ENCODE data around the gene RRM2.

Gene RRM2

DNA sequence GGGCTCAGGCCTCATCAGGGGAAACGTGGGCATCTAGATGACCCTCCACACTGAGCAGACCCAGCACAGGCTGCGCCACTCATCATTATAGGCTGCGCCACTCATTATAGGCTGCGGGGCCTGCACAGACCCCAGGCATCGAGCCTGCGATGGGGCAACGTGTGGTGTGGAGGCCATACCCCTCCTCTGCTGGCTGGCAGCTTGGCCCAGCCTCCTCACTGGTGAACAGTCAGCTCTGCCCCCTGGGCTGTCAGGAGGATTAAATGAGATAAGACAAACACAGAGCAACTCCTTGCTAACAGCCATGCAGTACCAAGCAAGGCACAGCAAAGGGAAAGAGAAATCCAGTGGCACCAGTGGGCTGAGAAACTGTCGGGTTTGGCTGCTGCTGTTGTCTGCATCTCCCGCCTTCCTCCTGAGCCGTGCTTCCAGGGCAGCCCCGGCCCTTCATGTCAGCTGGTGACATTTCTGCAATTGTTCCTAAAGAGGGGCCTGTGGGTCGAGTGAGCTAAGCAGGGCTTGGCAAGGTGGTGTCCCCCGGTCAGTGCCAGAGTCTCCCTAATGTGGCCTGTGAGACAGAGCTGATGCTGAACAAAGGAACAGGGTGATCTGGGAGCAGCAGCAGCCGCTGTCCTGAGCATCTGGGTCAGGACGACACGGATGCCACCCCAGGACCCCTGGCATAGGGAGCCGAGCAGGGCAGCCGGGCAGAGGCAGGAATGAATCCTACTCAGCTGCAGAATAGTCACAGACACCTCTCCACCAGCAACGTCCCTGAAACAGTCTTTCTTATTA is 48.7 kb downstream of the RRM2 start:
- no peak for DNase-seq (ENCODE audit: low read depth in 2 of 2)

DNA sequence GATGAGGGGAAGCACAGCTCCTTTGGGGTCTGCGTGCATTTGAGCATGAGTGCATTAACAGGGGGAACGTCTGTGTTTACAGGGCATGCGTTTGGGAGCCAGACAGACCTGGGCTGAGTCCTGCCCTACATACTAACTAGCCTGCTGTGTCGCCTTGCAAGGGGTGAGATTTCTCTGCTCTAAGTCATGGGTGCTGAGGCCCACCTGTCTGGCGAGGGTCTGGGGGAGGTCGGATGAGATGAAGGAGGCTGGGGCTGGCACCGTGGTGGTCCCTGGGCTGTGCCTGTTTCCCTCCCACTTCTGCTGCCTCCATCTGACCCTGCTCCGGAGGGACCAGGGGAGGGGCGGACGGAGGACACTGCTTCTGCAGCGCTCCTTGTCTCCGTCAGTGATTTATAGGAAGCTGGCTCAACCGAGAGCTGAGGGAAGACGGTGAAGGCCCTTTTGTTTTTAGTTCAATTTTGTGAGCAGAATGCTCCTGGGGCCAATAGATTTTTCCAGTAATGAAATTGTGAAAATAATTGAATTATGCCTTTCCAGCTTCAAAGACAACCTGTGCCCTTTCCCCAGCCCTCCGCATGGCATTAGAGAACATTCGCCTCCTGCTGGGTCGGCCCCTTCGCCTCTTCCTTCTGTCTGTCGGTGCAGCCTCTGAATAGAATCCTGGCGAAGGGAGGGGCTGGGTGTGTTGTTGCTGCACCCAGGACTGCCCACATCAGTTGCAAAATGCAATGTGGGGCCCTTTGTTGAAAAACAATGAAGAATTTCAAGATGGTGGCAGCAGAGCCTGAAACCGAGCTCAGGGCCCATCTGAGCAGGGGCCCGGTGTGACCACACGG is 49.7 kb downstream of the RRM2 start:
- DNase-seq (ENCODE audit: low read depth in 2 of 2): no peak

DNA sequence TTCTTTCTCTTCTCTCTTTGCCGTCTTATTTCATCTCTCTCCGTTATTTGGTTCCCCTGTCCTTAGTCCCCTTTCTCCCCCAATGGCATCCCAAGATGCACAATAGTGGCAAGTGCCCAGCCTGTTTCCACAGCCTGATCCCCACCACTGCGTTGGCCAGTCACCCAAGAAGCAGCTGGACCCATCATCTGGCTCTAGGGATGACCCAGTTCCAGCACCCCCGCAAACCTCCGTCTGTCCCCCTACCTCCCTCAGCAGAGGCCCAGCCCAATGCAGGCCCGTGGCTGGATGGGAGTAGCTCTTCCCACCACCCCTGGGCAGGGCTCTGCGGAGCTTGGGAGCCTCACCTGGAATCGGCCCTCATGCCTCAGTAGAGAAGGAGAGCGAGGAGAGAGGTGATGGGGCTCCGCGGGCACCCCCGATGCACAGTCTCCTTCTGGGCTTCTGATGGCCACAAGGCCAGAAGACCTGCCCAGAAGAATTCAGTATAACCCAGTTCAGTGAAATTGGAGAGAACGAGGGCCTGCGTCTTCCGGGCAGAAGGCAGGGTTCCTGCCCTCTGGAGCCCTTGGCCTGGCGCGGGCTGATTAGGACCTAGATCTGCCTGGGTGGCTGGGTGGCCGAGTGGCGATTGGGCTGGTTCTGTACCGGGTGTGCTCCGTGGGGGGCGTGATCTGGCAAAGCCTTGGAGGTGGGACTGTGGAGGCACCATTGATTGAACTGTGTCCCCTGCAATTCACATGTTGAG is 50.9 kb downstream of the RRM2 start:
- DNase-seq (ENCODE audit: low read depth in 2 of 2): no peak

DNA sequence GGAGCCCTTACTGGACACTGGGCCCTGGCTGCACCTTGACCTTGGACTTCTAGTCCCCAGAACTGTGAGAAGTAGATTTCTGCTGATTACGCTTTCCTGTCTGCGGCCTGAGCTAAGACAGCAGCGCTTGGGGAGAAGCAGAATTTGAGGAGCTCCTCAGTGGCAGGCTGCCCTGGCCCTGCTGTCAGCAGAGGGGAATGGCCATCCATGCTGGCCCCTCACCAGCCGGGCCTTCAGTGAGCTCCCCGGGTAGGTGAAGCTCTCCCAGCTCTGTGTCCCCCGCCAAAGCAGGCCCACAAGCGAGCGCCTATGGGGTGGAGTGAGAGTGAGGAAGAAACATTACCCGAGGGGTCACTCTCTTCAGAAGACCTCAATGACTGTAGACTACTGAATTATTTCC is 51.6 kb downstream of the RRM2 start:
- no peak for DNase-seq (ENCODE audit: low read depth in 2 of 2)

DNA sequence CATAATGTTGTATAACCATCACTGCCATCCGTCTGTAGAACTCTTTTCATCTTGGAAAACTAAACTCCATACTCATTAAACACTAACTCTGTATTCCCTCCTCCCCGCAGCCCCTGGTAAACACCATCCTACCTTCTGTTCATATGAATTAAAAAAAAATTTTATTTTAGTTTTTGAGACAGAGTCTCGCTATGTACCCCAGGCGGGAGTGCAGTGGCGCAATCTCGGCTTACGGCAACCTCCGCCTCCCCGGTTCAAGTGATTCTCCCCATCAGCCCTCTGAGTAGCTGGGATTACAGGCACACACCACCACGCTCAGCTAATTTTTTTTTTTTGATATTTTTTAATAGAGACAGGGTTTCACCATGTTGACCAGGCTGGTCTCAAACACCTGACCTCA is 52.9 kb downstream of the RRM2 start:
- no peak for DNase-seq (ENCODE audit: low read depth in 2 of 2)

DNA sequence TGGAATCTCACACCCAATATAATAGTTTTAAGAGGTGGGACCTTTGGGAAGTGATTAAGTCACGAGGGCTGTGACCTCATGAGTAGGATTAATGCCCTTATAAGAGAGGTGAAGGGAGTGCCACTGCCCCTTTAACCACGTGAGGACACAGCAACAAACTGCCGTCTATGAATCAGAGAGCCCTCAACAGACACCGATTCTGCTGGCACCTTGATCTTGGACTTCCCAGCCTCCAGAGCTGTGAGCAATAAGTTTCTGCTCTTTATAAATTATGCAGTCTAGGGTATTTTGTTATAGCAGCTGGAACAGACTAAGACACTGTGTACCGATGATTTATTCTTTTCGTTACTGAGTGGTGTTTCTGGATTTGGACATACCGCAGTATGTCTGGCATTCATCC is 56.2 kb downstream of the RRM2 start:
- DNase-seq (ENCODE audit: low read depth in 2 of 2): no peak

DNA sequence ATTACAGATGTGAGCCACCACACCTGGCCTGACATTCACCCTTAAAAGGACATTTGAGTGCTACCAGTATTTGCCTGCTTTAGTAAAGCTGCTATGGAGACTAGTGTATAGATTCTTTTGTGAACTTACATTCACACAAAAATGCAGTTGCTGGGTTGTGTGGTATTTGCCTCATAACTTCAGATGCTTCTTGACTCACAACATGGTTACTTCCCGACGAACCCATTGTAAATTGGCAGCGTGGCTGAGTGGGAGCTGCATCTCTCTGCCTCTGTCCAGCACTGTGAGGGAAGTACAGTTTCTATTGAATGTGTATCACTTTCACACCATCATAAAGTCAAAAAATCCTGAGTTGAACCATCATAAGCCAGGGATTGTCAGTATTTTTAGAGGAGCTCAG is 56.9 kb downstream of the RRM2 start:
- no peak for DNase-seq (ENCODE audit: low read depth in 2 of 2)

DNA sequence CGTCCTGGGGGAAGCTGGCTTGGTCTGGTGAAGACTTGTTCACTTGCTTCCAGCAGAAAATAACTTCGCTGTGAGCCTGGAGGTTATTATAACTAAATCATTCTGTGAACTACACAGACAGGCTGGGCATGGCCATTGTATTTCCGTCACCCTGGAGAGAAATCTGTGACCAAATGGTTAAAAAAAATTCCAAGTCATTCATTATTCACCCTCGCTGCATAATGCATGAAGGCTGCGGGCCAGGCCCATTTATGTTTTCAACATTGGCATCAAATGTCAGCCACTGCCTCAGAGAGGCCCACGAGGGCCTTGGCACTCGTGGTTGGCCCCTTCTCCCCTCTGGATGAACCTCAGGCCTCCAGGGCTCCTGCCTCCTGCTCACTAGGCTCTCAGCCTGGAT is 57.7 kb downstream of the RRM2 start:
- no peak for DNase-seq (ENCODE audit: low read depth in 2 of 2)
